D721Med (cell line): ENCODE measurements around the gene CHFR.
"Not testable (repeated sequence)": the region's sequence is repeated elsewhere in the genome, so short reads cannot be mapped to it uniquely, and the experiment has no call there.

Experiments
- DNase-seq: peaks from one replicate; pipeline ENCODE4 v3.0.0; 2011; ENCODE audit warnings: low spot score; ENCODE audit not compliant: insufficient read length
- FAIRE-seq: peaks from 2 replicates; lab custom pipeline; 2011; peaks lifted over from hg19 to GRCh38; lab: Jason Lieb, UNC
- TF ChIP-seq, protein P1 (sequence below): IDR thresholded peaks from 2 replicates; pipeline ENCODE4 v1.5.1; 2012; ENCODE audit warnings: mild to moderate bottlenecking, control low read depth; ENCODE audit not compliant: insufficient read depth; ENCODE audit errors: missing control alignments

The CHFR gene

DNA sequence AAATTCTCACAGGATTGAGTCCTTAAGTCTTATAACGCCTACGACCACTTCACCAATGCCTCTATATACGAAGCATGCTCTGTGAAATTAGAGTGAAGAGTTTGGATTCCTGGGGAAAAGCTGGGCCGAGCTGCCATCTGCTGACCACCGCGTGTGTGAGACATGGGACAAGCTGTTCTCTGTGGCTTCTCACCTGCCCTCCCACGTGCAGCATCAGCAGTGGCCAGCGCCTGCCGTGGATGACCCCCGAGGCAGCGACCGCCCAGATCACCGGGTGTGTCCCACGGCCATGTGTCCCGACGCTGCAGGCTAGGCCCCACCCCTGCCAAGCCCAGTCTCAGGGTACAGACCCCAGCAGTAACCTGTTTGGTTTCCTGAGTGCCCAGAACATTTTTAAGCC lies 37.1 kb downstream of the CHFR start:
- no peak for FAIRE-seq
- TF ChIP-seq, protein P1, sequence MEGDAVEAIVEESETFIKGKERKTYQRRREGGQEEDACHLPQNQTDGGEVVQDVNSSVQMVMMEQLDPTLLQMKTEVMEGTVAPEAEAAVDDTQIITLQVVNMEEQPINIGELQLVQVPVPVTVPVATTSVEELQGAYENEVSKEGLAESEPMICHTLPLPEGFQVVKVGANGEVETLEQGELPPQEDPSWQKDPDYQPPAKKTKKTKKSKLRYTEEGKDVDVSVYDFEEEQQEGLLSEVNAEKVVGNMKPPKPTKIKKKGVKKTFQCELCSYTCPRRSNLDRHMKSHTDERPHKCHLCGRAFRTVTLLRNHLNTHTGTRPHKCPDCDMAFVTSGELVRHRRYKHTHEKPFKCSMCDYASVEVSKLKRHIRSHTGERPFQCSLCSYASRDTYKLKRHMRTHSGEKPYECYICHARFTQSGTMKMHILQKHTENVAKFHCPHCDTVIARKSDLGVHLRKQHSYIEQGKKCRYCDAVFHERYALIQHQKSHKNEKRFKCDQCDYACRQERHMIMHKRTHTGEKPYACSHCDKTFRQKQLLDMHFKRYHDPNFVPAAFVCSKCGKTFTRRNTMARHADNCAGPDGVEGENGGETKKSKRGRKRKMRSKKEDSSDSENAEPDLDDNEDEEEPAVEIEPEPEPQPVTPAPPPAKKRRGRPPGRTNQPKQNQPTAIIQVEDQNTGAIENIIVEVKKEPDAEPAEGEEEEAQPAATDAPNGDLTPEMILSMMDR, result no peak

DNA sequence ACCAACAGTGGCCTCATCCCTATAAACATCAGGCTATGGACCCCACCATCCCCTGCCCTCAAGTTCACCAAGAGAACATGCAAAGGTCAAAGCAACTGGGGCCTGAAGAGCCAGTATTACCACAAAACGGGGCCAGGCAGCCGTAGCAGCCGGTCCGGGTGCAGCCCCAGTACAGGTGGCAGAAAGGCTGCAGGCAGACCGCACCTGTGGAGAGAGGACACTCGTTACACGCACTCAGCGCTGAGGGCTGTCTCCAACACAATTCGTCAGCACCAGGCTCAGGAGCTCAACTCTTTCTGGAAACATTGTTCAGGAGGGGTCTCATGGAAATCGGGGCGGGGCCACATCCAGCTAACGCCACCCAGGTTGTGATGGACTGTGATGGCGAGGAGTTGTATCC lies 38.9 kb downstream of the CHFR start:
- TF ChIP-seq, protein P1, result no peak
- no peak for FAIRE-seq
- no peak for DNase-seq

More for the DNA sequence above, 37.1 kb downstream of the CHFR start:
- DNase-seq, result no peak

DNA sequence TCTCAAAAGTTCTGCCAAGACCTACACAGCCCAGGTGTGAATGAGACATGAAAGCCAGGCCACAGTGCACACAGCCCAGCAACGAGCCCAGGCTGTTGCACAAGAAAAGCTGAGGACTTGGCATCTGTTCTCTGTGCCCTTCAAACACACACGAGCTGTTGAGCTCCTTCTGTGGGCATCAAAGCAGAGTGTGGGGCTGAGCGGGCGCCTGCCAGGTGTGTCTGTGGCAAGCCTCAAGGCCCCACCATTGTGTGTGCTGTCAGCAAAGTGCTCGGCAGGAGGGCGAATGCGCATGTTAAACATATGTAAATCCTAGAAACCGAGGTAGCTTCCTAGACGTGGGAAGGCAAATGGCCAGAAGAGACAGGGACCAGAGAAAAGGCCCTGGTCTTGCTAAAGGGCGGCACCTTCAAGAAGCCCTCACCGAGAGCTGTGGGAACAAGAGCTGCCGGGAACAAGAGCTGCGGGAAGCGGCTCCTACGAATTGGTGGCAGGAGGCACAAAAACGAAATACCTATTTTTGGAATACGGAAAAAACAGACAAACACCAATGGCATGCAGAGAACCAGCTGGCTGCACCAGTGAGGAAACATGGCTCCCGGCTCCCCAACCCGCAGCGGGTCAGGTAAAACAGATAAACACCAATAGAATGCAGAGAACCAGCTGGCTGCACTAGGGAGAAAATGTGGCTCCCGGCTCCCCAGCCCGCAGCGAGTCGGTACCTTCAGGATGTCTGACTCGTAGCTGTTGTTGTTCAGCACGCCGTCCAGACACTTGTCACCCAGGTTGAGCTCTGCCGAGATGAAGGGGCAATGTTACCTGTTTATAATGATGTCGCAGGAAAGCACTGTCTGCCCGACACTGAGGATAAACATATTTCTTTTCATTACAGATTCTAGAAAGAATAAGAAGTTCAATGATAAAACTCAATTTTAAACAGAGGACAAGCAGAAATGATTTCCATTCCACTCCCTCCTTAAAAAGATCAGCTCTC lies 39.7 kb downstream of the CHFR start:
- DNase-seq, result no peak
- TF ChIP-seq, protein P1, result no peak
- no peak for FAIRE-seq

DNA sequence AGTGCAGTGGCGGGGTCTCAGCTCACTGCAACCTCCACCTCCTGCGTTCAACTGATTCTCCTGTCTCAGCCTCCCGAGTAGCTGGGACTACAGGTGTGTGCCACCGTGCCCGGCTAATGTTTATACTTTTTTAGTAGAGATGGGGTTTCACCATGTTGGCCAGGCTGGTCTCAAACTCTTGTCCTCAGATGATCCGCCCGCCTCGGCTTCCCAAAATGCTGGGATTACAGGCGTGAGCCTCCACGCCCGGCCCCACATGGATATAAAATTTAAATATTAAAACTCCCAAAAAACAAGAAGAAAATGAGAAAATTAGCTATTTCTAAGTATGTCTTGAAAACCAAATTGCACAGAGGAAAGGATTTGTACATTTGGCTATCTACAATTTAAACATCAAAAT lies 42.7 kb downstream of the CHFR start:
- DNase-seq, FAIRE-seq: not testable (repeated sequence)

DNA sequence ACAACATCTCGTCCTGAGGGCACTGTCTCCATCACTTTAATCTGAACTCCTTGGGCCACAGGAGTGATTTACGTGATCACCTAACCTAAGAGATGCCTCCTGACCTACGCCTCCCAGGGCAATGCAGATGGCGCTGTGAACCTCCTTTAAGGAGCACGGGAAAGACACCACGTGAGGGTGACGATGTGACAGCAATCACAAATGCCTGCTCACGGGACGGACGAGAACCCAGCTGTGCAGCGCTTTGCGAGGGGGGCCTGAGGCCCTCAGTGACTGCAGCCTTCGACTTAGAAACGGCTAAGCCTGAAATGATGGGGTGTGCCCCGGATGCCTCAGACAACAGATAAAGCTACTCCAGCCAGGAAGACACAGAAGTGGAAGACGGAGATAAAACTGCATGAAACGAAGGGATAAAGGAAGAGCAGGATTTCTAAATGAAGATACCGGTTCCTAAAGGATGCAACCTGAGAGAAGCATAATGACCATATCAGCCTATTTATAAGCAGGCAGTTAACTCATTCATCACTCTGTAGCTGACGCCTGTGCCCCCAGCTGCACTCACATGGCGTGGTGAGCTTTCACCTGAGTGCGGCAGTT lies 44.9 kb downstream of the CHFR start:
- TF ChIP-seq, protein P1, result no peak
- FAIRE-seq (no peak), DNase-seq (no peak)

DNA sequence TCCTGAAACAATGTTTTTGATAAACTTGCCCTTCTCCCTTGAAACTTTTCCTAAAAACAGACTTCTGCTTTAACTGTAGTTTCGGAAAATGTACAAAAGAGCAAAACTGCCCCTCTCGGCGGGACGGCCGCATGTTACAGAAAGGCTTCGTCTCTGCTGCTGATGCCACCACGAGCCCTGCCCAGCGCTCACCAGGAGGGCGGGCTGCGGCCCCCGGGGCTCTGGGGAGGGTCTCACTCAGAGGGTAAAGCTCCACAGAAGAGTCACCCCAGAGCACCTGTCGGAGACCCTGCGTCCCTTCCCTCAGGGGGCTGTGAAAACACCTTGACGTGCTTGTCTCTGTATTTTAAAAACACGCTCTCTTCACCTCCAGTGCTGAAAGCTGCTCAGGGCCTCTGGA lies 46.3 kb downstream of the CHFR start:
- no peak for FAIRE-seq
- TF ChIP-seq, protein P1, result no peak
- no peak for DNase-seq

DNA sequence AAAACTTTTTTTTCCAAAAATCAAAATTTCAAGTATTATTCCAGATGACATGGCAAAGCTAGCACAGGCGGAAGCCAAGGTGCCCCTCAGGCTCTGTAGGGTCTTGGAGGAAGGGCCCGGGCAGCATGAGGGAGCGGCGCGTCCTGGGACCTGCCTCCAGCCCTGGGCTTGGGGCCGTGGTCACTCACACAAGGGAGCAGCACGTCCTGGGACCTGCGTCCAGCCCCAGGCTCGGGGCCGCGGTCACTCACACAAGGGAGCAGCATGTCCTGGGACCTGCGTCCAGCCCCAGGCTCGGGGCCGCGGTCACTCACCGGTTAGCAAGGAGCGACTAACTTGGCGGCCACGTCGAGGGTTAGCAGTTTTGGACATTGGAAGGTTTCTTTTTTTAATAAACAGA lies 46.9 kb downstream of the CHFR start:
- TF ChIP-seq, protein P1, result no peak
- FAIRE-seq (no peak), DNase-seq (no peak)
